H1 (cell line): Measurements from ENCODE around the gene DOK6. TPM values are rescaled to one million over a fixed set of nuclear protein-coding genes. Genes with fewer than 3 reads are reported as not detected.

Experiments
- CTCF ChIA-PET: fragments of 300-600 bp; sonication (Branson Sonifier 250); formaldehyde crosslinking; loops from one replicate; lab custom pipeline; 2021; ENCODE audit not compliant: partially characterized antibody; lab: Charles Lee
- POLR2A ChIA-PET: fragments of 300-600 bp; sonication (Branson Sonifier 250); formaldehyde crosslinking; loops from one replicate; lab custom pipeline; 2021; ENCODE audit warnings: inconsistent platforms; ENCODE audit not compliant: partially characterized antibody; lab: Charles Lee
- DNase-seq, 2 experiments: peaks; one replicate each; pipeline versions ENCODE4 v3.0.0 to v3.0.0-alpha.2; 2010 to 2022; ENCODE audit warnings: low spot score in 2 of 2, low read depth in 1 of 2, mixed read lengths in 1 of 2
- FAIRE-seq: peaks from 2 replicates; lab custom pipeline; 2011; peaks lifted over from hg19 to GRCh38; lab: Jason Lieb, UNC
- H2AFZ ChIP-seq: 2 replicates; pipeline ENCODE4 v1.8.1; 2012; ENCODE audit warnings: low read length, inconsistent platforms
- H2AK5ac ChIP-seq: 2 replicates; pipeline ENCODE4 v1.6.1; 2013; ENCODE audit warnings: low read depth, low read length
- H2BK120ac ChIP-seq: replicated peaks from 2 replicates; pipeline ENCODE3; 2013; ENCODE audit warnings: low read depth, low read length, inconsistent platforms
- H2BK12ac ChIP-seq: 2 replicates; pipeline ENCODE4 v1.6.1; 2013; ENCODE audit warnings: low read depth, low read length
- H2BK15ac ChIP-seq: 2 replicates; pipeline ENCODE4 v1.6.1; 2013; ENCODE audit warnings: low read length
- H2BK20ac ChIP-seq: 2 replicates; pipeline ENCODE4 v1.6.1; 2013; ENCODE audit warnings: low read length
- H2BK5ac ChIP-seq: 2 replicates; pipeline ENCODE4 v1.6.1; 2013; ENCODE audit warnings: low read depth, low read length
- H3K14ac ChIP-seq: 2 replicates; pipeline ENCODE4 v1.6.1; 2013; ENCODE audit warnings: inconsistent platforms; ENCODE audit not compliant: insufficient read length
- H3K18ac ChIP-seq: 2 replicates; pipeline ENCODE4 v1.6.1; 2013; ENCODE audit warnings: low read length; ENCODE audit errors: extremely low read depth
- H3K23ac ChIP-seq: 2 replicates; pipeline ENCODE4 v1.6.1; 2013; ENCODE audit warnings: inconsistent platforms; ENCODE audit not compliant: insufficient read length
- H3K23me2 ChIP-seq: 2 replicates; pipeline ENCODE4 v1.6.1; 2013; ENCODE audit warnings: low read depth, low read length
- H3K27ac ChIP-seq: 2 replicates; pipeline ENCODE4 v1.6.1; 2011; ENCODE audit warnings: low read depth, low read length, inconsistent platforms
- H3K27me3 ChIP-seq, 4 experiments: replicated peaks in 1 of 4; 1 replicate in 1 of 4; 2 replicates in 3 of 4; pipeline versions ENCODE4 v1.6.1 to v1.8.1; 2011 to 2013; ENCODE audit warnings: low read length in 3 of 4, mild to moderate bottlenecking in 3 of 4, inconsistent platforms in 2 of 4, mixed read lengths in 2 of 4, moderate library complexity in 1 of 4; ENCODE audit not compliant: control insufficient read depth in 3 of 4, insufficient read depth in 3 of 4; ENCODE audit errors: extremely low read depth in 1 of 4
- H3K36me3 ChIP-seq, 4 experiments: 2 replicates each; pipeline versions ENCODE4 v1.6.1 to v1.8.1; 2011 to 2013; ENCODE audit warnings: mild to moderate bottlenecking in 4 of 4, low read length in 3 of 4, moderate library complexity in 2 of 4, control low read depth in 1 of 4, inconsistent platforms in 1 of 4; ENCODE audit not compliant: insufficient read depth in 4 of 4, control insufficient read depth in 2 of 4
- H3K4ac ChIP-seq: replicated peaks from 2 replicates; pipeline ENCODE3; 2013; ENCODE audit warnings: low read length, low read depth, mixed read lengths, inconsistent platforms; ENCODE audit not compliant: insufficient read length
- H3K4me1 ChIP-seq, 4 experiments: replicated peaks in 1 of 4; 1 replicate in 1 of 4; 2 replicates in 3 of 4; pipeline versions ENCODE4 v1.6.1 to v1.8.1; 2011 to 2013; ENCODE audit warnings: low read length in 3 of 4, inconsistent platforms in 2 of 4, mixed read lengths in 1 of 4; ENCODE audit not compliant: insufficient read depth in 4 of 4, control insufficient read depth in 3 of 4
- H3K4me2 ChIP-seq, 2 experiments: 2 replicates each; pipeline versions ENCODE4 v1.6.1 to v1.8.1; 2011 to 2013; ENCODE audit warnings: low read depth in 2 of 2, low read length in 2 of 2, control low read depth in 1 of 2, inconsistent platforms in 1 of 2, mild to moderate bottlenecking in 1 of 2; ENCODE audit not compliant: insufficient read depth in 1 of 2
- H3K4me3 ChIP-seq, 4 experiments: fragments of 200-600, 300-600 bp in 1 of 4; sonication (generic), shearing (Covaris generic), sonication (Bioruptor Twin) in 1 of 4; 2 replicates each; pipeline versions ENCODE4 v1.5.1 to v1.8.1; 2011 to 2016; ENCODE audit warnings: low read length in 4 of 4, low read depth in 3 of 4, control low read depth in 2 of 4, inconsistent platforms in 2 of 4, mild to moderate bottlenecking in 2 of 4, mixed read lengths in 1 of 4, moderate library complexity in 1 of 4; ENCODE audit not compliant: insufficient read depth in 2 of 4; ENCODE audit errors: extremely low read depth in 1 of 4
- H3K56ac ChIP-seq: replicated peaks from 2 replicates; pipeline ENCODE3; 2013; ENCODE audit warnings: low read depth, mild to moderate bottlenecking, mixed read lengths, low read length, inconsistent platforms; ENCODE audit not compliant: insufficient read length
- H3K79me1 ChIP-seq: 2 replicates; pipeline ENCODE4 v1.6.1; 2013; ENCODE audit warnings: low read depth, low read length, control low read depth
- H3K79me2 ChIP-seq, 2 experiments: 2 replicates each; pipeline versions ENCODE4 v1.6.1 to v1.8.1; 2012 to 2013; ENCODE audit warnings: low read length in 2 of 2, mild to moderate bottlenecking in 2 of 2, inconsistent platforms in 1 of 2; ENCODE audit not compliant: insufficient read depth in 2 of 2, control insufficient read depth in 1 of 2
- H3K9ac ChIP-seq, 4 experiments: replicated peaks in 1 of 4; 1 replicate in 1 of 4; 2 replicates in 3 of 4; pipeline versions ENCODE4 v1.6.1 to v1.8.1; 2011 to 2013; ENCODE audit warnings: low read depth in 3 of 4, low read length in 3 of 4, control low read depth in 2 of 4, mild to moderate bottlenecking in 2 of 4, moderate library complexity in 2 of 4, inconsistent platforms in 1 of 4; ENCODE audit errors: extremely low read depth in 1 of 4
- H3K9me3 ChIP-seq, 2 experiments: 2 replicates each; pipeline versions ENCODE4 v1.6.1 to v1.8.1; 2012 to 2013; ENCODE audit warnings: mild to moderate bottlenecking in 2 of 2, moderate library complexity in 2 of 2, control low read depth in 1 of 2, inconsistent platforms in 1 of 2, low read depth in 1 of 2, low read length in 1 of 2, mixed read lengths in 1 of 2; ENCODE audit not compliant: insufficient read depth in 2 of 2
- H4K20me1 ChIP-seq, 2 experiments: replicated peaks in 1 of 2; 2 replicates each; pipeline versions ENCODE3 to v1.8.1; 2011 to 2013; ENCODE audit warnings: inconsistent platforms in 2 of 2, low read length in 2 of 2, mild to moderate bottlenecking in 1 of 2; ENCODE audit not compliant: insufficient read depth in 2 of 2, control insufficient read depth in 1 of 2
- H4K5ac ChIP-seq: 2 replicates; pipeline ENCODE4 v1.6.1; 2013; ENCODE audit warnings: low read length, low read depth, mixed read lengths, inconsistent platforms; ENCODE audit not compliant: insufficient read length
- H4K8ac ChIP-seq: 2 replicates; pipeline ENCODE4 v1.8.0; 2013; ENCODE audit warnings: mild to moderate bottlenecking, moderate library complexity, low read length, inconsistent platforms; ENCODE audit not compliant: insufficient read depth; ENCODE audit errors: extremely low read depth
- H4K91ac ChIP-seq: replicated peaks from 2 replicates; pipeline ENCODE3; 2013; ENCODE audit warnings: low read length, mixed read lengths, inconsistent platforms; ENCODE audit not compliant: insufficient read length
- ATF2 ChIP-seq: IDR thresholded peaks from 2 replicates; pipeline ENCODE4 v1.6.1; 2012; ENCODE audit warnings: low read length, inconsistent platforms
- CBX8 ChIP-seq: fragments of 300-800, 300-1000 bp; sonication (generic); IDR thresholded peaks from 2 replicates; pipeline ENCODE4 v1.7.1; 2016; ENCODE audit warnings: low read depth, low read length, borderline replicate concordance
- EGR1 ChIP-seq: IDR thresholded peaks from 2 replicates; pipeline ENCODE4 v1.6.1; 2011; ENCODE audit warnings: low read depth, low read length, borderline replicate concordance
- EP300 ChIP-seq, 2 experiments: IDR thresholded peaks; 1 replicate in 1 of 2; 2 replicates in 1 of 2; pipeline ENCODE4 v1.6.1; 2011 to 2012; ENCODE audit warnings: low read depth in 2 of 2, low read length in 2 of 2, mild to moderate bottlenecking in 2 of 2, borderline replicate concordance in 1 of 2, inconsistent platforms in 1 of 2, moderate library complexity in 1 of 2
- EZH2 ChIP-seq: fragments of 200-600 bp; sonication (generic); IDR thresholded peaks from 2 replicates; pipeline ENCODE4 v1.7.1; 2012; ENCODE audit warnings: low read depth, mild to moderate bottlenecking, moderate library complexity, low read length, inconsistent platforms; ENCODE audit not compliant: severe bottlenecking
- GTF2F1 ChIP-seq: IDR thresholded peaks from 2 replicates; pipeline ENCODE4 v1.6.1; 2012; ENCODE audit warnings: low read depth, low read length, improper control_type of control experiment, borderline replicate concordance
- NANOG ChIP-seq: IDR thresholded peaks from 2 replicates; pipeline ENCODE4 v1.6.1; 2011; ENCODE audit warnings: low read length, low read depth, mild to moderate bottlenecking, inconsistent platforms; ENCODE audit not compliant: insufficient read depth, poor library complexity, severe bottlenecking
- POLR2AphosphoS5 ChIP-seq: IDR thresholded peaks from 2 replicates; pipeline ENCODE4 v1.6.1; 2011; ENCODE audit warnings: low read depth, low read length
- RBBP5 ChIP-seq: IDR thresholded peaks from 2 replicates; pipeline ENCODE4 v1.7.1; 2012; ENCODE audit warnings: low read depth, mild to moderate bottlenecking, inconsistent platforms, low read length, moderate library complexity, borderline replicate concordance
- SP2 ChIP-seq: IDR thresholded peaks from 2 replicates; pipeline ENCODE4 v1.6.1; 2012; ENCODE audit warnings: mild to moderate bottlenecking, low read length, inconsistent platforms
- TAF1 ChIP-seq: IDR thresholded peaks from 2 replicates; pipeline ENCODE4 v1.6.1; 2011; ENCODE audit warnings: mild to moderate bottlenecking, low read depth, low read length
- TCF12 ChIP-seq: IDR thresholded peaks from 2 replicates; pipeline ENCODE4 v1.6.1; 2011; ENCODE audit warnings: low read depth, mild to moderate bottlenecking, low read length
- TEAD4 ChIP-seq: IDR thresholded peaks from 2 replicates; pipeline ENCODE4 v1.6.1; 2012; ENCODE audit warnings: low read depth, low read length, inconsistent platforms, mixed read lengths
- polyA plus RNA-seq, 7 experiments: library from polyadenylated mRNA; depleted of rRNA in 3 of 7; stranded (reverse) in 5 of 7; unstranded in 2 of 7; fragments of >200 nt in 5 of 7; fragments of 200-250 nt in 2 of 7; gene quantifications; 1 replicate in 5 of 7; 2 replicates in 1 of 7; 4 replicates in 1 of 7; pipeline versions ENCODE4 v1.2.1 to v1.2.3, GENCODE V29; 2011 to 2013; ENCODE audit warnings: missing spikeins in 2 of 7, mixed read lengths in 2 of 7
- total RNA-seq: library from RNA; stranded (reverse); fragmentation: NEBNext Ultra II Directional; extraction: Animal tissue kit (Norgen Biotek cat#: 25700); gene quantifications from 2 replicates; pipeline ENCODE4 v1.2.1, GENCODE V29; 2021
- TF ChIP-seq, protein P1 (sequence below): IDR thresholded peaks from 2 replicates; pipeline ENCODE4 v1.6.1; 2012; ENCODE audit warnings: inconsistent platforms

The DOK6 gene
- total and polyA plus RNA-seq, 2 of the 8 experiments (the other 6 are each of a cell fraction or from before 2014, with no cell fraction given), result 0.33 to 0.50 TPM

- no peak overlapping the region for H3K27ac ChIP-seq
- no peak overlapping the region for H3K9ac ChIP-seq
- DNase-seq, result no peak
- H2BK120ac ChIP-seq, result no peak overlapping the region
- H2BK5ac ChIP-seq, result no peak overlapping the region
- H2BK15ac ChIP-seq, result no peak overlapping the region
- no peak overlapping the region for H3K4me3 ChIP-seq
- H3K79me2 ChIP-seq, result no peaks in the 10 kb centered on the region
- no peak overlapping the region for H3K18ac ChIP-seq
- no peak overlapping the region for H3K4me2 ChIP-seq
- H3K4me1 ChIP-seq, result peaks cover 0 to 2% (median 0%) of the 10 kb centered on the region in 4 experiments; a peak in 2 of 7 replicates
- H3K14ac ChIP-seq, result no peak overlapping the region
- H2AFZ ChIP-seq, result no peak overlapping the region
- peaks cover 3 to 27% (median 16%) of the 10 kb centered on the region in 4 experiments for H3K27me3 ChIP-seq
- H3K9me3 ChIP-seq, result no peaks in the 10 kb centered on the region
- no peak overlapping the region for H2AK5ac ChIP-seq
- no peak overlapping the region for H3K23ac ChIP-seq
- H4K8ac ChIP-seq, result no peak overlapping the region
- H4K20me1 ChIP-seq, result peaks cover 0 to 2% of the 10 kb centered on the region in 2 experiments
- FAIRE-seq, result no peak
- POLR2A ChIA-PET, result no interaction called here
- CTCF ChIA-PET, result no interaction called here
- no peak overlapping the region for H4K91ac ChIP-seq
- no peak overlapping the region for H3K56ac ChIP-seq
- H2BK20ac ChIP-seq, result no peak overlapping the region
- no peak overlapping the region for H4K5ac ChIP-seq
- no peaks in the 10 kb centered on the region for H3K79me1 ChIP-seq
- H3K4ac ChIP-seq, result no peak overlapping the region
- no peaks in the 10 kb centered on the region for H3K36me3 ChIP-seq
- H3K23me2 ChIP-seq, result no peaks in the 10 kb centered on the region
- H2BK12ac ChIP-seq, result no peak overlapping the region
- TF ChIP-seq TCF12 (no peak), ATF2 (no peak), EZH2 (no peak), EGR1 (no peak), SP2 (no peak), TEAD4 (no peak), CBX8 (no peak), RBBP5 (no peak), NANOG (no peak), GTF2F1 (no peak), EP300 (IDR thresholded peaks at IDR 0.05; ENCODE audit: borderline replicate concordance in 1 of 2, low read depth in 2 of 2, low read length in 2 of 2) (no peak), TAF1 (no peak), POLR2AphosphoS5 (no peak)
- TF ChIP-seq, protein P1, sequence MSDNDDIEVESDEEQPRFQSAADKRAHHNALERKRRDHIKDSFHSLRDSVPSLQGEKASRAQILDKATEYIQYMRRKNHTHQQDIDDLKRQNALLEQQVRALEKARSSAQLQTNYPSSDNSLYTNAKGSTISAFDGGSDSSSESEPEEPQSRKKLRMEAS, result no peak
Measured at GRCh38 chr18:69703461-69703860, 302.8 kb downstream of the DOK6 start.
